HUES48 (cell line): ENCODE measurements around the gene FARP1.
A peak's percentile ranks its signal among the peaks of the same experiment; 100 is the strongest.

ENCODE experiments used
- H3K27ac ChIP-seq: one replicate; pipeline ENCODE4 v1.7.0; 2013; ENCODE audit warnings: low read depth, low read length, inconsistent platforms
- H3K27me3 ChIP-seq: 2 replicates; pipeline ENCODE4 v1.6.1; 2013; ENCODE audit warnings: mild to moderate bottlenecking, low read length; ENCODE audit not compliant: control insufficient read depth, insufficient read depth
- H3K36me3 ChIP-seq: 2 replicates; pipeline ENCODE4 v1.6.1; 2013; ENCODE audit warnings: low read length; ENCODE audit not compliant: control insufficient read depth, insufficient read depth
- H3K4me1 ChIP-seq: 2 replicates; pipeline ENCODE4 v1.6.1; 2013; ENCODE audit warnings: mild to moderate bottlenecking, low read length; ENCODE audit not compliant: control insufficient read depth, insufficient read depth
- H3K4me3 ChIP-seq: 2 replicates; pipeline ENCODE4 v1.5.1; 2013; ENCODE audit warnings: mild to moderate bottlenecking, low read depth, low read length
- H3K9ac ChIP-seq: 2 replicates; pipeline ENCODE4 v1.6.1; 2013; ENCODE audit warnings: mild to moderate bottlenecking, low read depth, low read length, moderate library complexity
- H3K9me3 ChIP-seq: 2 replicates; pipeline ENCODE4 v1.6.1; 2013; ENCODE audit warnings: low read length; ENCODE audit not compliant: control insufficient read depth, insufficient read depth

FARP1 gene

GRCh38 chr13:98300956-98301641, 158.2 kb downstream of the FARP1 start:
- H3K27me3 ChIP-seq, result no peaks in the 10 kb centered on the region
- no peaks in the 10 kb centered on the region for H3K36me3 ChIP-seq
- no peak overlapping the region for H3K9ac ChIP-seq
- peaks cover 28% of the 10 kb centered on the region; the same call in 1 of the 2 replicates for H3K4me1 ChIP-seq
- no peaks in the 10 kb centered on the region for H3K9me3 ChIP-seq
- H3K4me3 ChIP-seq, result no peak overlapping the region
- no peak overlapping the region for H3K27ac ChIP-seq

- Histone ChIP-seq H3K27ac (no peak overlapping the region), H3K4me1 (peaks cover 28% of the 10 kb centered on the region; the same call in 1 of the 2 replicates), H3K9me3 (no peaks in the 10 kb centered on the region), H3K4me3 (no peak overlapping the region), H3K27me3 (no peaks in the 10 kb centered on the region), H3K36me3 (no peaks in the 10 kb centered on the region), H3K9ac (no peak overlapping the region)
These were observed 158.8 kb downstream of the FARP1 start for GRCh38 chr13:98301721-98302120.

GRCh38 chr13:98303858-98304257, 161.0 kb downstream of the FARP1 start:
- Histone ChIP-seq H3K27me3 (no peaks in the 10 kb centered on the region), H3K36me3 (no peaks in the 10 kb centered on the region), H3K9me3 (no peaks in the 10 kb centered on the region), H3K4me1 (peaks cover 11% of the 10 kb centered on the region; the same call in 1 of the 2 replicates), H3K4me3 (no peak overlapping the region), H3K9ac (no peak overlapping the region), H3K27ac (no peak overlapping the region)

DNA sequence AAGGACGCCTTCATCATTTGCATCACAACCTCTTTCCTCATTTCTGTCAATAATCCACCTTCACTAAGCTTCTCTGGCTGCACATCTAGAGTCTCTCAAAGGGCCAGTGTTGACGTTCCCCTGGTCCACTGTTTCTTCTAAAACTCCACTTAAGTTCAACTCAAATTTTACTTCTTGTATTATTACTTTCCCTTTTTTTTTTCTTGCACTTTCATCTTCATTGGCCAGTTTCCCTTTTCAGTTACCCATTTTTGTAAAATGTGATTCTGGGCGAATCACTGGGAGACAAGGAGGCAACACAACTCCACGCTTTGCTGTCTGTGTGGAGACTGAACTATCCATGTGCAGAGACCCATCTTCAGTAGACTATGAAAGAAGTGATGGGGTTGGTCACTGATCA, 162.8 kb downstream of the FARP1 start:
- H3K4me3 ChIP-seq, result no peak overlapping the region
- H3K27me3 ChIP-seq, result no peaks in the 10 kb centered on the region
- H3K4me1 ChIP-seq, result peaks cover 3% of the 10 kb centered on the region; the same call in 1 of the 2 replicates
- H3K36me3 ChIP-seq, result no peaks in the 10 kb centered on the region
- H3K27ac ChIP-seq, result no peak overlapping the region
- H3K9me3 ChIP-seq, result no peaks in the 10 kb centered on the region
- no peak overlapping the region for H3K9ac ChIP-seq

DNA sequence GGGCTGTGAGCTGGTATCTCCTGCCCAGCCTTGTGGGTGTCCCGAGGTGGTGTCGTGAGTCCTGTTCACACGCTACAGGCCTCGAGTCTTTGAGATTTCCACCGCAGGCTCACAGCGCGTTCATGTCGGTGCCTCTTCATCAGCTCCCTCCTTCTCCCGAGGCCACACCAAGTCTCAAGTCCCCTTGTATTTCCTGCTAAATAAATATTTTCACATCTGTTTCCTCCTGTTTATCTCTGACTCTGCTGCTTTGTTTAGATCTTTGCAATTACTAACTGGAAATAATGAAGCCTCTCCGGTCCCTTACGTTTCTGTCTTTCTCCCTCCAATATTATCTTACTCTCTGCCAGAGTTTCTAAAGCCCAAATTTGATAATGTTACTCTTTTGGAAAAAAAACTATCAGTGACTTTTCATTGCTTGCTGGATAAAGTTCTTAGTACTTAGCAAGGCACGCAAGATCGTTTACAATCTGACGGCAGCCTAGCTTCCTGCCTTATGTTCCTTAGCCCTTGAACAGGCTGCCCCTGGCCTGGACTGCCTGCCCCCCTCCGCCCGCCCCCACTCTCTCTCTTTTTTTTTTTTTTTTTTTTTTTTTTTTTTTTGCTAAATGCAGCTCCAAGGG, 164.7 kb downstream of the FARP1 start:
- Histone ChIP-seq H3K9me3 (no peaks in the 10 kb centered on the region), H3K27me3 (no peaks in the 10 kb centered on the region), H3K4me3 (no peak overlapping the region), H3K27ac (peak overlapping the region; percentile 28), H3K9ac (no peak overlapping the region), H3K36me3 (no peaks in the 10 kb centered on the region), H3K4me1 (peaks cover 7% of the 10 kb centered on the region; the same call in 1 of the 2 replicates)

DNA sequence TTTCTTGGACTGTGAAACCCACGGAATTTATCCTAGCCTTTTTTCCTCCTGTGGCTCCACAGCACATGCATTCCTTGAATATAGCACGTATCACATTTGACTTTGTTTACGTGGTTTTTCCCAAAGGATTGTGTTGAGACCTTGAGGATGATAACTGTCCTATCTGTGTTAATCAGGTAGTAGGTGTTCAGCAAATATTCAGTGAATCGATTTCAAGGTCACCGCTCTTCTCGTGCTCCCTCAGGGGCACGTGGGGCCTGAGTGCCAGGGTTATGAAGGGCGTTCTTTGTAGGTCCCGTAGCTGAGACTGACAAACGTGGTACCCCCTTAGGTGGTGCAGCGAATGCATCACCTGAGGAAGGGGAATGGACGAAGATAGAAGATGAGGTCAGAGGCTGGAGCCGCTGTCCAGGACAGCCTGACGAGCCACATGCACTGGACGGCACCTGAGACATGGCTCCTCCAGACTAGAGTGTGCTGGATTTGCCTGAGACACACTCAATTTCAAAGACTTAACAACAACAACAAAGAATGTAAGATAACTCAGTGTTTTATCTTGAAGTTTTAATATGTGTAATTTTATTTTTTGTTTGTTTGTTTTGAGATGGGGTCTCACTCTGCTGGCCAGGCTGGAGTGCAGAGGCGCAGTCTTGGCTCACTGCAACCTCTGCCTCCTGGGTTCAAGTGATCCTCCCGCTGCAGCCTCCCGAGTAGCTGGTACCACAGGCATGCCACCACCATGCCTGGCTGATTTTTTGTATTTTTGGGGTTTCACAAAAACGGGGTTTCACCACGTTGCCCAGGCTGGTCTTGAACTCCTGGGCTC, 165.4 kb downstream of the FARP1 start:
- no peaks in the 10 kb centered on the region for H3K9me3 ChIP-seq

GRCh38 chr13:98309569-98310335, 166.9 kb downstream of the FARP1 start:
- H3K9me3 ChIP-seq, result no peaks in the 10 kb centered on the region
- no peaks in the 10 kb centered on the region for H3K27me3 ChIP-seq
- no peak overlapping the region for H3K4me3 ChIP-seq
- no peaks in the 10 kb centered on the region for H3K36me3 ChIP-seq
- peaks cover 7% of the 10 kb centered on the region; the same call in 1 of the 2 replicates for H3K4me1 ChIP-seq
- H3K9ac ChIP-seq, result no peak overlapping the region
- no peak overlapping the region for H3K27ac ChIP-seq

More for the DNA sequence above, 165.4 kb downstream of the FARP1 start:
- no peak overlapping the region for H3K27ac ChIP-seq
- no peaks in the 10 kb centered on the region for H3K36me3 ChIP-seq
- H3K4me3 ChIP-seq, result no peak overlapping the region
- no peaks in the 10 kb centered on the region for H3K27me3 ChIP-seq
- H3K9ac ChIP-seq, result no peak overlapping the region
- peaks cover 7% of the 10 kb centered on the region; the same call in 1 of the 2 replicates for H3K4me1 ChIP-seq

DNA sequence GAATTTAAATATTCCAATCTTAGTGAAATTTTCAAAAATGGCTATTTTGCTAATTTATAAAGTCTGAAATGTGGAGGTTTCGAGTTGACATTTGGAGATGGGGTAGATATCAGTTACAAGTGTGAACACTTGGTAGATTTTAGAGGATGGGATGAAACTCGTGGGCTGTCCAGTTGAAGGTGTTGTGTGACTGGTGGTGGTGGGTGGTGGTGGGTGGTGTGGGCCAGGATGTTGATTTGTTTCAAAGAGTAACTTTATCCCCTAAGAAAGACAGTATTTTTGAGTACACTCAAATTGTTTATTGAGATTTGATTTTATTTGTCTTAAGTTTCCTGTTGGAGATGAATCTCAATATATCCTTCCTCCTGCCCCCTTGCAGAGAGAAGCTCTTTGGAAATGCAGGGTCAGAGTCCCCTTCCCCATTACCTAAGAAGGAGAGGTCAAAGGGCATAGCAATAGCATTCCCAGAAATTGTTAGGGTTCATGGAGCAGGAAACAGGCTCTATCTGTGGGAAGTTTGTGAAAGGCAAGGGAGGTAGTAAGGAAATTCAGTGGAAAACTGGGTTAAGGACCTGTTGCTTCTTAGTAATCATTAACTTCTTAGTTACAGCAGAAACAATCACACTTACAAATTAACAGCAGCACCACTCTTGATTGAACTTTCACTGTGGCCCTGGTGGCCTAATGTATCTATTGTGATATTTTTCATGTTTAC, 167.7 kb downstream of the FARP1 start:
- Histone ChIP-seq H3K36me3 (no peaks in the 10 kb centered on the region), H3K4me3 (no peak overlapping the region), H3K9ac (no peak overlapping the region), H3K9me3 (no peaks in the 10 kb centered on the region), H3K27ac (peak overlapping the region; percentile 21), H3K4me1 (peaks cover 12% of the 10 kb centered on the region), H3K27me3 (no peaks in the 10 kb centered on the region)

GRCh38 chr13:98311200-98311548, 168.3 kb downstream of the FARP1 start:
- no peak overlapping the region for H3K4me3 ChIP-seq
- H3K27me3 ChIP-seq, result no peaks in the 10 kb centered on the region
- H3K9ac ChIP-seq, result no peak overlapping the region
- no peaks in the 10 kb centered on the region for H3K36me3 ChIP-seq
- H3K27ac ChIP-seq, result peak overlapping the region; percentile 21
- no peaks in the 10 kb centered on the region for H3K9me3 ChIP-seq
- H3K4me1 ChIP-seq, result peaks cover 17% of the 10 kb centered on the region

DNA sequence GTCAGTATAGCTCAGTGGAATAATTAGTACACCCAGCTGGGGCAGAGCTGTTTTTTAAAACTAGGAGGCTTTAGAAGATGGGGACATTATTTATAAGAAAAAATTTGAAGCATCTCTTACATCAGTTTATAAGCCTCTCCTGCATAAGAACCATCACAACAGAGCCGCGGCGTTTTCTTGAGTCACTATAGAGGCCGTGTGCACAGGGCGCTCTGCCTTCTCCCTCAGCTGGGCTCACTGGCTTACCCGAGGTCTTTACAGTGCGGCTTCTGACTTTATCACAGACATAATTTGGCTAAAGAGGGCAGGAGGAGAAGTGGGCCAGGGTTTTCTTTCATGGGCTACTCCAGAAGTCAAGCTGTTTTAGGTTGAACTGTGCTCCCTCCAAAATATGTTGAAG, 169.7 kb downstream of the FARP1 start:
- Histone ChIP-seq H3K4me3 (no peak overlapping the region), H3K9ac (no peak overlapping the region), H3K36me3 (no peaks in the 10 kb centered on the region), H3K9me3 (no peaks in the 10 kb centered on the region), H3K27me3 (no peaks in the 10 kb centered on the region), H3K27ac (no peak overlapping the region), H3K4me1 (peaks cover 23% of the 10 kb centered on the region)
